HG03095 (cell line): ENCODE measurements around the gene DEFB123.
A peak's percentile ranks its signal among the peaks of the same experiment; 100 is the strongest.

ENCODE experiments used
- ATAC-seq: cut with Tn5 transposase; IDR thresholded peaks from one replicate; pipeline ENCODE4 v1.9.1; 2021; ENCODE audit warnings: moderate library complexity; ENCODE audit not compliant: unreplicated experiment

DEFB123 gene

DNA sequence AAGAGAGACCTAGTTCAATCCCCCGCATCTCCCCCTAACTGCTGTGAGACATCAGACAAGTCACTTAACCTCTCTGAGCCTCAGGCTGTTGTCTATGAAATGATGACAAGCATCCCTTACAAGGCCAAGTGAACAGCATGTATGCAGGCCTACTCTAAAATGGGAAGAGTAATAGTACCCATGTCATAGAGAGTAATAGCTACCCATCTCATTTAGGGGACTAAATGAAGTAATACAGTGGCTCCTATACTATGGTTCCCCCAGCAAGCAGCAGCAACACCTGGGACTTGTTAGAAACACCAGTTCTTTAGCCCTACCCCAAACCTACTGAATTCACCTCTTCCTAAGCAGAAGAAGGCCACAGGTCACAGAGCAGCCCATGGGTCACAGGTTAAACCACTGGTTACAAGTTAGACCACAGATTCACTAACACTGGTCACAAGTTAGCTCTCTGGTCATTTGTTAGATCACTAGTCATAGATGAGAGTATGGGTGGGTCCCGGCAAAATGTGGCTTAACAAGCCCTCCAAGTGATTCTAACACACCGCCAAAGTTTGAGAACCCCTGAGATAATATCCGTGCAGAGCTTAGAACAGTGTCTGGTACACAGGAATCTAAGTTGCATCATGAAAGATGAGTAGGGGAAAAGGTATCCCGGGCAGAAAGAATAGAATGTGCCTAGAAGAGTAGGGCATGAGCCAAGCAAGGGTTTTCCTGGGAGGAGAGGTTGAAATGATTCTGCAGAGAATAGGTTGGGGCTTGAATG is 33.1 kb downstream of the DEFB123 start:
- no peak for ATAC-seq

DNA sequence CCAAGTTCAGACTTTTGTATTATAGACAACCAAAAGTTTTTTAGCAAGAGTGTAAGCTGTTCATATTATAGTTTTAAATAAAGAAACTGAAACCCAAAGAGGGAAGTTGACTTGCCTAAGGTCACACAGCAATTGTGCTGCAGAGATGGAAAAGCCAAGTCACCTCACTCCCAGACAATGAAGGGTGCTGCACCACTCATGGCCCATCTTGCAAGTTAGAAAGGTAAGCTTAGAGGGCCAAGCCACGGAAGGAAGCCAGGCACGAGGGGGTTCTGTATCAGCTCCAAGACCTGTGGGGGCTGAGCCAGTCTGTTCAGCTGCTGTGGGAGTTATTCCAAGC is 33.6 kb downstream of the DEFB123 start:
- ATAC-seq, result peak; percentile 71

DNA sequence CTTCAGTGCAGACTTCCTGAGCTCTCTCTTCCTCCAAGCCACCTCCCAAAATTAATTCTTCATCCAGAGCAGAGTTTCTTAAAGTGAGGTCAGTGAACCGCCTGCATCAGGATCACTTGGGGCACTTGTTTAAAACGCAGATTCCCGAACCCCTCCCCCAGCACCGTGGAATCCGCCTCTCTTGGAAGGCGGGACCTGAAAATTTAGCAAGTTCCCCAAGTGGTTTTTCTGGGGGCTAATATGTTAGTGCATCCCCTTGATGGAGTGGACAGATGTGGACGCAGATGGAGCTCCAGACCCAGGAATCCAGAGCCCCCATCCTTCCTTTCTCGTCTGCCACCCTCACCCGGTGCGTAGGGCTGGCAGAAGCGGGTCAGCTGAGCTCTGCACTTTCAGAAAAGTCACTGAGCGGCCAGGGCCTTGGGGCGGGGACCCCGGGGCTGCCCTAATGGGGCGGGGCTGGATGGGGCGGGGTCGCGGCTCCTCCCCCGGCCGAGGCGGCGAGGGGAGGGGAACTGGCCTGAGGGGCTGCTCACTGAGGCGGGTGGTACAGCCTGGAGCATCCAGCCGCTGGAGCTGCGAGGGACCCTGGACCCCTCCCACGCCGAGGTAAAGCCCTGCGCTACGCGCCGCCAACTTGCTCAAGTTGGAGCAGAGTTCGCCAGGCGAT is 34.5 kb downstream of the DEFB123 start, which contains the start of the genes DEFB124 and REM1:
Gene DEFB124, minus strand, starts transcription at position 370 of the 670 bp plus-strand sequence. CDS start 2,114 bp downstream, outside the sequence.
Gene REM1, plus strand, starts transcription at position 531 of the 670 bp plus-strand sequence. CDS start 1,158 bp downstream, outside the sequence.
- no peak for ATAC-seq

DNA sequence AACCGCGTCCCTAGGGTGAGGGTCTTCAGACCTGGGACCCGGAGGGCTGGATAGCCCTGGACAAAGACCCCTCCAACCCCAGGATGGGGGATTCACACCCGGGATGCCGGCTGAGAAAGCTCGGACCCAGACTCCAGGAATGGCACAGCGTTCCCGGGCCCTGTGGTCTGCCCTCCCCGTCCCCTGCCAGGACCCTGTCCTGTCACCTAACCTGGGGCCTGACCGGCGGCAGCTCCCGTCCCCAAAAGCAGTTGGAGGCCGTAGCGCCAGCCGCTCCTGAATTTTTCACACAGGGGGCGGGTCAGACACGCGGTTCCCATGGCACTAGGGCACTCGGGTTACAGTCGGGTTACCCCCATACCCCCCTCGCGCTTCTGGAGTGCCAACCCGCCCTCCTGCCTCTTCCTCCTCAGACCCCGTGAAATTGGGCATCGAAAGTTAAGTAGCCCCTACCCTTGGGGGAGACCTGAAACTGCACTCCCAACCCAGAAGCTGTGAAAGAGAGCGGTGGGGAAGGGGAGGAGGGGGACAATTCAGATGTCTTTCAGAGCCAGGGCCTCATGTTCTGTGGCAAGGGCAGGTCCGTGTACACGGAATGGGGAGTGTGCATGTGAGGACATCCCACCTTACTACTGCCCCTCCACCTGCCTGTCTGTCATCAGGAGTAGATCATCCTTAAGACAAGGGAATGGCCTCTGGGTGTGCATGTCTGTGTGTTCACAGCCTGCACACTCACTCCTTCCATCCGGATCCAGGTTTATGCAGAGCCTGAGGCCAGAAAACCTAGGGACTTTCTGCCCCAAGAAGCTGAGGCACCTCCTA is 35.3 kb downstream of the DEFB123 start:
- ATAC-seq, result no peak

DNA sequence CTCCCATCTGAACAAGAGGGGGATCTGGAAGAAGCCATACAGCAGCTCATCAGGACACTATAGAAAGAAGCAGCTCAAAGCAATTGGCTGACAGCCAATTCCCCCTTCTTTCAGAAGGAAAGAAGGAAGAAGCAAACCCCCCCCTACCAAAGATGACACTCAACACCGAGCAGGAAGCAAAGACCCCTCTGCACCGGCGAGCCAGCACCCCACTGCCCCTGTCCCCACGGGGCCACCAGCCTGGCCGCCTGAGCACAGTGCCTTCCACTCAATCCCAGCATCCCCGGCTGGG is 35.8 kb downstream of the DEFB123 start:
- ATAC-seq, result no peak

DNA sequence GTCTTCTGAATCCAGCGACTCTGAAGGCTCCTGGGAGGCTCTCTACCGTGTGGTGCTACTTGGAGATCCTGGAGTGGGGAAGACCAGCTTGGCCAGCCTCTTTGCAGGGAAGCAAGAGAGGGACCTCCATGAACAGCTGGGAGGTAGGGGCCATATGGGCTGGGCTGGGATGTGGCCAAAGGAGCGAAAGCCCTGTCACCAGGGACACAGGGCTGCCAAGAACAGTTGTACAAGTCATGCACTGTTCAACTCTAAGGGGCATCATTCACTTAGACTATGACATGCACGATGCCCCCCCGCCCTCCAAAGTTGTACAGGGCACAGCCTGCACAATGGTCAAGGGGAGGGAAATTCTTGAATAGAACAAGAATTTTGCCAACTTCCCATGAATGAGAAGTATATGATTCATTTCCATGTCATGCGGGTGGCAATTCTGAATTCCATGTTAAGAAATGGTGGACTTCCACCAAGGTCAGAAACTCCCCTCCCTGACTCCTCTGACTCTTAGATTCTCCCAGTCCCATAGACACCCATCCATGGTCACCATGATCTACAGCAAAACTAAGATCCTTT is 36.3 kb downstream of the DEFB123 start:
- ATAC-seq, result no peak

DNA sequence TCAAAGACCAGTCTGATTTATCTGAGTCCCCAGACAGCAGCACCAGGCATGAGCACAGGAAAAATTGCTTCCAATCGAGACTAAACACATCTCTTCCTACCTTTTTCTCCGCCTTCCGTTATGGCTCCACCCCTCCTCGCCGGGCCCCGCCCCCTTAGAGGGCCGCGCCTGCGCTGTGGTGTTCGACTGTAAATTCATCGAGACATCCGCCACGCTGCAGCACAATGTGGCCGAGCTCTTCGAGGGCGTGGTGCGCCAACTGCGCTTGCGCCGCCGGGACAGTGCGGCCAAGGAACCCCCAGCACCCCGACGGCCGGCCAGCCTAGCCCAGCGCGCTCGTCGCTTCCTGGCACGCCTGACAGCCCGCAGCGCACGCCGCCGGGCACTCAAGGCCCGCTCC is 43.6 kb downstream of the DEFB123 start:
- no peak for ATAC-seq

DNA sequence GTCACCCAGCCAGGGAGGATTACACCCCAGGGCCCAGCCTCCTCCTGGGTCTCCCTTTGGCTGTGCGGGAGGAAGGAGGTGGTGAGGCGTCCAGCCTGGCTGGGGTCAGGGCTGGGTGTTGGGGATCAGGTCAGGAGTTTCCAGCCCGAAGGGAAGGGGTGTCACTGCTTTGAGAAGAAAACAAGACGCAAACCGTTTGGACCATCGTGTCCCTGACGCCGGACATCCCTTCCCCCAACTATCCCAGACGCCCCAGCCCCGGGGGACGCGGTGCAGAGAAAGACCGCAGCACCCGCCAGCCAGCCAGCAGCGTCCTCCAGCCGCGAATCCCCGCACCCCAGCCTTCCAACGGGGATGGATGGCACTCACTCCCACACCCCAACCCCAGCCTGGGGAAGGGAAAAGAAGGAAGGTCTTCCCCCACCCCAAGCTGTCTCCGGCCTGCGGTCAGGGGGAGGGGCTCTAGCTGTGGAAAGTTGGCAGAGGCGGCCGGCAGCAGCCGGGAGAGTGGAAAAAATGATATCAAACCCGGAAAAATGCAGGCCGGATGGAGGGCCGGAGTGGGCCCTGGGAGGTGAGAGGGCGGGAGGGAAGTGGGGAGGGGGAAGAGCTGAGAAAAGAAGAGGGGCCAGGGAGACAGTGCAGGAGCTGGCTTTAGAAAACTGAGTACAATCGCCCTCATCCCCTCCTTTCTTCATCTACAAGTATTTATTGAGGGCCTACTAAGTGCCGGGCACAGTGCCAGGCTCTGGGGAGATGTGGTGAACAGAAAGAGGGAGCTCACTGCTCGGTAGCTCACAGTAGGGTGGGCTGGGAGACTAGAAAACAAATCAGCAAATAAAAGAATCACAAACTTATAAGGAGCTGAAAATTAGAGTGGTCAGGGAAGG is 45.3 kb downstream of the DEFB123 start:
- ATAC-seq, result no peak

DNA sequence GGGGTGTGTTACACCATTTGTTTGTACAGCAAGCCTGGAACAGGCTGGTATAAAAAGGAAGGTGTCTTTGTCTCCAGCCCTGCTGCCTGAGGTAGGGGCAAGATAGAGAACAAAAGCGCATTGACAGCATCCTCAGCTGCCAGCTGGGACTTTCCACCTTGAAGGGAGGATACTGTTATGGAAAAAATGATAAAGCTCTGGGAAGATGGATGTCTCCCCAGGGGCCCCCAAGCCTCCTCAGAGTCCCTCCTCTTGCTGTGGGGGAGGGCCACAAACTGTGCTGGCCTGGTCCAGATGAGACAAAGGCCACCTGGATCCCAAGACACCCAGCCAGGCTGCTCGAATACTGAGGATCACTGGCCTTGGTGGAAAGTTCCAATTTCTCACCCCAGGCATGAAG is 47.7 kb downstream of the DEFB123 start:
- ATAC-seq, result no peak

DNA sequence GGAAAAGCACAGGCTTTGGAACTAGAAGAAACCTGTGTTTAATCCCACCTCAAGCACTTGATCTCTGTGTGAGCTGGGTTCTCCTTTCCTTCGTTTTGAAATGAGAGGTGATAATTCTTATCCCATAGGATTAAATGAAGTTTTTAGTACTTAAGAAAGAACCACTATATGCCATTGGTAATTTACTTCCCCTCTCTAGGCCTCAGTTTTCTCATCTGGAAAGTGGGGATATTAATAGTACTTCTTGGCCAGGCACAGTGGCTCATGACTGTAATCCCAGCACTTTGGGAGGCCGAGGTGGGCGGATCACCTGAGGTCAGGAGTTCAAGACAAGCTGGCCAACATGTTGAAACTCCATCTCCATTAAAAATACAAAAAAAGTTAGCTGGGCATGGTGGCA is 48.7 kb downstream of the DEFB123 start:
- no peak for ATAC-seq

DNA sequence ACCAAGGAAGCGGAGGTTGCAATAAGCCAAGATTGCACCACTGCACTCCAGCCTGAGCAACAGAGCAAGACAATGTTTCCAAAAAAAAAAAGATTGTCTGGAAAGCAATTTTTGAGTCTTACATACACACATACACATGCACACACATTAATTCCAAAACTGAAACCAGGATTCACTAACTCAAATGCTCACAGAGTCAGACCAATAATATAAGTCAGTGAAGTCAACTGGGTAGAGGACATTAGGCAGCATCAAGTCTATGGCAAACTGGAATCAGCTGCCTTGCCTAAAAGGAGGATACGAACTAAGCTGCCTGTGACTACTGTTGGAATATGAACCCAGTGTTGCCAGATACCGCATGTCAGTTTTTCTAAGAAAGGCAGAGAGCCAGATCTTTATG is 50.3 kb downstream of the DEFB123 start:
- no peak for ATAC-seq

DNA sequence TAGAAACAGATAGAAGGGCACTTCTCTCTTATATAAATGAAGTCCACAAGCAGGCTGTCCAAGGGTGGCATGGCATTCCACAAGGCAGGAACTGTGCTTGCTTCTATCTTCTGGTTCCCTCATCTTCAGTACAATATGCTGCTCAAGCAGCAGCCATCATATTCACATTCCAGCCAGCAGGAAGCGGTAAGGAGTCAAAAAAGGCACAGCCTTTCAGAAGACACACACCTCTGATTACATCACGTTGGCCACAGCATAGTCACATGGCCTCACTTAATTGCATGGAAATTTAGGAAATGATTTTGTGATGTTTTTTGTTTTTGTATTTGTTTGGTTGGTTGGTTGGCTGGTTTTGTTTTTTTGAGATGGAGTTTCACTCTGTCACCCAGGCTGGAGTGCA is 53.7 kb downstream of the DEFB123 start:
- no peak for ATAC-seq

DNA sequence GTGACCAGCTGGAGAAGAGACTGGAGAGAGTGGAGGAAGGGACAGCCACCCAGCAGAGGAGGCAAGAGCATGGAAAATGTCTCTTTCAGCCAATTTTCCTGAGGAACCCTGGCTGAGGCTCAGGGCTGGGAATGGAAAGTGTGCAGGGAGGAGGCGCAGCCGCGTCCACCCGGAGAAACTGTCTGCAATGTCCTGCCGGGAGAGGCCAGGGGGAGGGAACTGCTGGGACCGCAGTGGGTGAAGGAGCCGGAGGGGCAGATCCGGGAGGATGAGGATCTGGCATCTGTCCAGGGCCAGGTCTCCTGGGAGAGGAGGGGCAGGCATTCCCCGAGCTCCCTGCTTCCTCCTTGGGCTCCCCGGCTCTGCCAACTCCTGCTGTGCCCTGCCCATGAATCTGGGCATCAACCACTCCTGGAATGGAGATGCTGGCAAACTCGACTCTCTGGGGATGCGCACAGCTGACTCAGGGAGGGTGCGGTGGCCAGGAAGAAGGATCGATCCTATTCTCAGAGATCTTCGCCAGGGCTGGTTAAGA is 56.4 kb downstream of the DEFB123 start:
- no peak for ATAC-seq

DNA sequence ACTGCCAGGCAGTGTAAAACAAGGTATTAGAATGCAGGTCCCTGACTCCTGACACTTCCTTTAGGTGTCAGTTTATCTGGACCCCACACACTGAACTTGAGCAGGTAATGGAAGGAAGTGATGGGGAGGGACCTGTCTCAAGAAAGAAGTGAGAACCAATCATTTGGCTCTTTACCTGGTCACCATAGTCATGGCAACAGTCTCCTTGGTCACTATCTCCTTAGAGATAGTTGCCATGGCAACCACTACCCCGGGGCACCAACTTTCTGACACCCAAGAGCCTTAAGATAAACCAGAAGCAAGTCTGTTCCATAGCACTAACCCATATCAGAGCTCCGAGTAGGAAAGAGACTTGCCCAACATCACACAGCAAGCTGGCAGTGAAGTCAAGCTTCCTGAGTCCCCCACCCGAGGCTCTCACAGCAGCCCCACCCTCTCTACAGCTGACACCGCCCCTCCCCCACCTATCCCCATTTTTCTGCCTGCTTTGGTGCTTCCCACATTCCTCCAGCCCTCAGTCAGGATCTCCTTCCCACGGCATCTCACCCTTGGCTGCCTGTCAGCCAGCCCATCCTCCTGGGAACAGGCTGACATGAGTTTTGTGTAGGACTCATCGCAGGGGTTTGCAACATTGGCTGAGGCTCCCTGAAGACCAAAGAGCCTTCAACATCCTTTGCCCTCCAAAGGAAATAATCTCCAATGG is 57.6 kb downstream of the DEFB123 start:
- ATAC-seq, result no peak
